Smooth muscle cell (in vitro differentiated cells): ENCODE data around the gene PCCA. TPM values are rescaled to one million over a fixed set of nuclear protein-coding genes. Genes with fewer than 3 reads are reported as not detected.

Experiments
- DNase-seq: peaks from one replicate; lab custom pipeline; 2025; ENCODE audit not compliant: unreplicated experiment; lab: John Stamatoyannopoulos, UW
- H2AFZ ChIP-seq: fragments of 200-600 bp; sonication (generic); 2 replicates; pipeline ENCODE4 v1.6.0; 2016; ENCODE audit warnings: antibody characterized with exemption, low read depth, mild to moderate bottlenecking
- H3F3A ChIP-seq: fragments of 200-600 bp; sonication (generic); 2 replicates; pipeline ENCODE4 v1.6.0; 2017; ENCODE audit warnings: antibody characterized with exemption, low read depth
- H3K27ac ChIP-seq: fragments of 200-600 bp; sonication (generic); 2 replicates; pipeline ENCODE4 v1.5.1; 2016; ENCODE audit warnings: low read depth, mild to moderate bottlenecking
- H3K27me3 ChIP-seq: fragments of 200-600 bp; sonication (generic); 2 replicates; pipeline ENCODE4 v1.6.1; 2016; ENCODE audit warnings: low read depth, mild to moderate bottlenecking
- H3K36me3 ChIP-seq: fragments of 200-600 bp; sonication (generic); 2 replicates; pipeline ENCODE4 v1.5.1; 2016; ENCODE audit warnings: low read depth
- H3K4me1 ChIP-seq: fragments of 200-600 bp; sonication (generic); 2 replicates; pipeline ENCODE4 v1.5.1; 2016; ENCODE audit warnings: low read depth
- H3K4me2 ChIP-seq: fragments of 200-600 bp; sonication (generic); 2 replicates; pipeline ENCODE4 v1.6.0; 2016; ENCODE audit warnings: mild to moderate bottlenecking
- H3K4me3 ChIP-seq: fragments of 200-600 bp; sonication (generic); 2 replicates; pipeline ENCODE4 v1.5.1; 2016; ENCODE audit warnings: mild to moderate bottlenecking
- H3K79me2 ChIP-seq: fragments of 200-600 bp; sonication (generic); 2 replicates; pipeline ENCODE4 v1.6.0; 2016; ENCODE audit warnings: low read depth, mild to moderate bottlenecking
- H3K9ac ChIP-seq: fragments of 200-600 bp; sonication (generic); 2 replicates; pipeline ENCODE4 v1.6.0; 2016; ENCODE audit warnings: low read depth
- H3K9me3 ChIP-seq: fragments of 200-600 bp; sonication (generic); replicated peaks from 2 replicates; pipeline ENCODE4 v1.5.1; 2016; ENCODE audit warnings: low read depth
- H4K20me1 ChIP-seq: fragments of 200-600 bp; sonication (generic); 2 replicates; pipeline ENCODE4 v1.6.0; 2016; ENCODE audit warnings: low read depth
- CTCF ChIP-seq: fragments of 200-600 bp; sonication (generic); IDR thresholded peaks from 2 replicates; pipeline ENCODE4 v1.5.1; 2017; ENCODE audit warnings: borderline replicate concordance, mild to moderate bottlenecking, antibody characterized with exemption; ENCODE audit not compliant: insufficient read depth, poor library complexity, severe bottlenecking
- WGBS: methylation state at CpG from one replicate; pipeline ENCODE4 v1.1.7; 2016; ENCODE audit warnings: low lambda C conversion rate; 5-methylcytosine and 5-hydroxymethylcytosine counted together
- polyA plus RNA-seq: library from polyadenylated mRNA; unstranded; fragments of >200 nt; fragmentation: Nextera tagmentation; extraction: Ambion mirVana; gene quantifications from 2 replicates; pipeline ENCODE4 v1.2.1, GENCODE V29; 2016
- total RNA-seq: library from RNA; depleted of rRNA; stranded (reverse); fragments of >200 nt; gene quantifications from 2 replicates; pipeline ENCODE4 v1.2.3, GENCODE V29; 2014

The PCCA gene
- total and polyA plus RNA-seq, 2 experiments from 2014 or later, result 19.6 to 24.7 TPM

- no peak overlapping the region for H3K4me2 ChIP-seq
- 89% methylated on average over 5 of the region's 5 CpGs for WGBS
- DNase-seq, result no peak
- no peak overlapping the region for H2AFZ ChIP-seq
- peaks cover 20% of the 10 kb centered on the region for H3K4me1 ChIP-seq
- H3K9me3 ChIP-seq, result no peaks in the 10 kb centered on the region
- H3K9ac ChIP-seq, result no peak overlapping the region
- TF ChIP-seq CTCF, result no peak
- no peaks in the 10 kb centered on the region for H3K79me2 ChIP-seq
- H4K20me1 ChIP-seq, result no peaks in the 10 kb centered on the region
- H3K36me3 ChIP-seq, result no peaks in the 10 kb centered on the region
- no peak overlapping the region for H3K4me3 ChIP-seq
- no peaks in the 10 kb centered on the region for H3K27me3 ChIP-seq
- H3F3A ChIP-seq, result no peaks in the 10 kb centered on the region
- H3K27ac ChIP-seq, result no peak overlapping the region
These were observed 382.1 kb downstream of the PCCA start for GRCh38 chr13:100470866-100471505.

DNA sequence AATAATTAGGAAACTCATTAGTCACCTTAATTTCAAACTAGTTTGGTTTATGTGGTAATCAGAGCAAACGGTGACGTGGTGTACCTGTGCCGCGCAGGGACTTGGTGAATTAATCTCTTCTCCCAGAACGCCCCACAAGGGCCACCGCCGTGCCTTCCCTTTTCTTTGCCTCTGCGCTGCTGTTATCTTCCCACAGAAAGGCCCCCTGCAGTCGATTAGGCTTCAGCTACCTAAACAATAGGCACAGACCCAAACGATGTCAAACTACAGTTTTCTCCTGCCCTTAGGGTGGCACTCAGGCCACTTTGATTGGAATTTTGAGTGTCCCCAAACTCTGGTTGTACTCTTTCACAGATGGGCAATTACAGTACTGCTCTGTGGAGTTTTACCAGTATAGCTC lies 384.2 kb downstream of the PCCA start:
- no peaks in the 10 kb centered on the region for H4K20me1 ChIP-seq
- H3K27me3 ChIP-seq, result no peaks in the 10 kb centered on the region
- H3K9ac ChIP-seq, result no peak overlapping the region
- no peaks in the 10 kb centered on the region for H3K79me2 ChIP-seq
- H3K4me1 ChIP-seq, result peaks cover 20% of the 10 kb centered on the region
- no peak overlapping the region for H2AFZ ChIP-seq
- no peaks in the 10 kb centered on the region for H3K36me3 ChIP-seq
- DNase-seq, result no peak
- no peaks in the 10 kb centered on the region for H3K9me3 ChIP-seq
- 66% methylated on average over 10 of the region's 10 CpGs for WGBS
- H3K4me2 ChIP-seq, result no peak overlapping the region
- H3K27ac ChIP-seq, result no peak overlapping the region
- no peak overlapping the region for H3K4me3 ChIP-seq
- TF ChIP-seq CTCF, result no peak
- no peaks in the 10 kb centered on the region for H3F3A ChIP-seq

DNA sequence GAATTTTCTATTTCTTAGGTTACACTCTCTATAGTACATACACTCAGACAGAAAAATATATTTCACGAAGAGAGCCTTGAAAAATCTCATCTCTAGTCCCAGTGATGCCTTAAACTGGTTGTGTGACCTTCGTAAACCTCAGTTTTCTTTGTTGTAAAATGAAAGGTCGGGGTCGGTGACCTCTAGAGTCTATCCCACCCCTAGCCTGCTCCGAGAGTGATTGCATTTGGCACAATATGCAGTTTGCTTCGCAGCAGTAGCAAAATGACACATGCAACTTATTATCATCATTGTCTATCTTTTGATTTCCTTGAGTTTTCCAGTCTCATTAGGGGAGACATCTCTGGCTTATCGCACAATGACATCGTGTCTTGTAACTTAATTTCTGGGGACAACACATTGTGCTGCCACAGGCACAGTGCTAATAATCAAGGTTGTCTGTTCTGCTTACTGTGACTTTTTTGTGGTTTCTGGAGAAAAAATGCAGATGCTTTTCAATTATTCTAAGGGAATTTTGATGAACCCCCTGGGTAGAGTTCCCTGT lies 384.7 kb downstream of the PCCA start:
- TF ChIP-seq CTCF, result no peak

DNA sequence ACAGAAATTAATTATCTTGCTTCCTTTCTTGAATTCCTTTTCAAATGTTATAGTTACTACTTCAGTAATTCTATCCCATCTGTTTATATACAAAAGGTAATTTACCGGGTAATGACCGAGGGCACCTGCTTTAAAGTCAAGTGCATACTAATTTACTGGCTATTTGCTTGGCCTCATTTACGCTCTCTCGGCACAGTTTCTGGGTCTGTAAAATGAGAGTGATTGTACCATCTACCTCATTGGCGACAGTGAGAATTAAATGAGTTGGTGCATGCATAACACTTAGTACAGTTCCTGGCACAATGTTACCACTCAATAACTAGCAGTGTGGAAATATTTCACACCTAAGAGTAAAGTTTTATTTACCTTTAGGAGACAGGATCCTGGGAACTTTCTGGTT lies 388.1 kb downstream of the PCCA start:
- 93% methylated on average over 5 of the region's 5 CpGs for WGBS
- no peak for DNase-seq
- Histone ChIP-seq H3K79me2 (no peaks in the 10 kb centered on the region), H3K4me3 (no peak overlapping the region), H3K27me3 (no peaks in the 10 kb centered on the region), H3K9me3 (no peaks in the 10 kb centered on the region), H3K27ac (no peak overlapping the region), H3K9ac (no peak overlapping the region), H3K4me1 (peaks cover 20% of the 10 kb centered on the region), H2AFZ (no peak overlapping the region), H3K36me3 (no peaks in the 10 kb centered on the region), H4K20me1 (no peaks in the 10 kb centered on the region), H3F3A (no peaks in the 10 kb centered on the region), H3K4me2 (no peak overlapping the region)
- TF ChIP-seq CTCF, result no peak

More for the DNA sequence above, 384.7 kb downstream of the PCCA start:
- no peak overlapping the region for H3K27ac ChIP-seq
- no peaks in the 10 kb centered on the region for H3K79me2 ChIP-seq
- no peaks in the 10 kb centered on the region for H4K20me1 ChIP-seq
- 94% methylated on average over 8 of the region's 8 CpGs for whole genome bisulfite sequencing
- no peaks in the 10 kb centered on the region for H3K36me3 ChIP-seq
- no peak overlapping the region for H3K9ac ChIP-seq
- H3F3A ChIP-seq, result no peaks in the 10 kb centered on the region
- H3K4me1 ChIP-seq, result peaks cover 20% of the 10 kb centered on the region
- no peaks in the 10 kb centered on the region for H3K27me3 ChIP-seq
- no peaks in the 10 kb centered on the region for H3K9me3 ChIP-seq
- H3K4me2 ChIP-seq, result no peak overlapping the region
- no peak for DNase-seq
- no peak overlapping the region for H2AFZ ChIP-seq
- no peak overlapping the region for H3K4me3 ChIP-seq
